ENCODE measurements around the gene PTPRK.
A peak's percentile ranks its signal among the peaks of the same experiment; 100 is the strongest.

Gene PTPRK

GRCh38 chr6:128118401-128118800, 402.0 kb downstream of the PTPRK start:
- FAIRE-seq: no peak

DNA sequence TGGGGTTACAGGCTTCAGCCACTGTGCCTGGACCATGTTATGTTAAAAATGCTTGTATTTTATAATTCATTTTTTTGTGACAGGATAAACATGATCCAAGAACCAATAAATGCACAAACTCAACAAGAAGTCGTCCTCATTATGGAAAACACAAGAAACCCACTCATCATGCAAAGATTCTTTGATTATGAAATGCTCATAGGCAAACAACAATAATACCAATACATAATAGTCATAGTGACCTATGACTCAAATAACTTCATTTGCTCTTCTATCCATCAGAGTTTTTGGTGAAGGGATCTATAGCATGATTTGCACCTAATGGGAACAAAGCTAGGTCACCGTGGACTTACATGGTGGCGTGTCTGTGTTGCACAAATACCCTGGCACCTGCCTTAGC, 402.5 kb downstream of the PTPRK start:
- FAIRE-seq: no peak

DNA sequence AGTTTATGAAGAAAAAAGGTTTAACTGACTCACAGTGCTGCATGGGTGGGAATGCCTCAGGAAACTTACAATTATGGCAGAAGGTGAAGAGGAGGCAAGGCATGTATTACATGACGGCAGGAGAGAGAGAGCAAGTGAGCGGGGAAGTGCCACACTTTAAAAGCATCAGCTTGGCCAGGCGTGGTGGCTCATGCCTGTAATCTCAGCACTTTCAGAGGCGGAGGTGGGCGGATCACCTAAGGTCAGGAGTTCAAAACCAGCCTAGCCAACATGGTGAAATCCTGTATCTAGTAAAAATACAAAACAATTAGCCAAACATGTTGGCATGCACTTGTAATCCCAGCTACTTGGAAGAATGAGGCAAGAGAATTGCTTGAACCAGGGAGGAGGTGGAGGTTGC, 406.2 kb downstream of the PTPRK start:
- FAIRE-seq: no peak

- FAIRE-seq: no peak
Observed at GRCh38 chr6:128112494-128112893, 407.9 kb downstream of the PTPRK start.

DNA sequence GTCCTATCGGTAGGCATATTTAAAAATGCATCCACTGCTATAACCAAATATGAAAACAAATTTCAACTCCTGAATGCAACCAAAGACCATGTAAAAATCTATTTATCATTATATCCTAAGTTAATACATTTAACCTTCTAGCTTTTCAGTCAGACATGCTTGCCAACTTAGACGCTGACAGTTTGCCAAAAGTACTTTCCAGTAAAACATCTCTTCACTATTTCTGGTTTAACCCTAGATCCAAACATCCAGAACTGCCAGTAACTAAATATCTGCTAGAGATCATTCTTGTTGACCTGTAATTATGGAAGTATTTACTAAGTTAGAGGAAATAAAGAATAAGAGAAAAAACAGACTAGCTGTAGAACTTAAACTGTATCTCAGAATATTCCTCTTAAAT, 409.3 kb downstream of the PTPRK start:
- FAIRE-seq: no peak

- no peak for FAIRE-seq
Observed at GRCh38 chr6:128107682-128108081, 412.7 kb downstream of the PTPRK start.

DNA sequence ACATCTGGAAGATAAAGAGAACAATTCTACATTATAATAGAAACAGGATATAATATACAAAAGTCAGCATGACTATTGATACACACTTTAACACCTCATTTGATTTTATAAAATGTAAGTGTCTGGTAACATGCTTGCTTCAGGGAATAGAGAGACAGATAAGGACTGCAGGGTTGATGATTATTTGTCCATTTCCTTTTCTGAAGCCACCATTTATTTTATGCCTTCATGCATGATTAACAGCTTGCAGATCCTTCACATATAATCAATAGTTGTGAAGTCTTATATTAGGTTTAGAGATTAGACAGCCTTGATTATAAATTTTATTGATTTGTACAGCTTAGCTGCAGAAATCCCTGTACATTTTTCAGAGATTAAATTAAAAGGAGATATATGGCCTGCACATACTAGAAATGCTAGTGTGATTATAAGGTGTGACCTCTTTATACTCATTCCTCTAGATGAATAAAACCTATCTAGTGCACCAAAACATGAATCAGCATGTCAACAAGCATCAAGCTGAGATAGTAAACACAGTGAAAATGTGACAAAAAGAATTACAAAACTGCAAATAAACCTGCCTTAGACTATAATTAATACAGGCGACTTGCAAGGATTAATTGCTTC, 420.7 kb downstream of the PTPRK start:
- peak; percentile 47 for FAIRE-seq

GRCh38 chr6:128098000-128098581, 422.3 kb downstream of the PTPRK start:
- FAIRE-seq: no peak

- FAIRE-seq: peak; percentile 80
Observed at GRCh38 chr6:128097009-128097408, 423.4 kb downstream of the PTPRK start.

- FAIRE-seq: no peak
Observed at GRCh38 chr6:128095362-128095761, 425.0 kb downstream of the PTPRK start.

DNA sequence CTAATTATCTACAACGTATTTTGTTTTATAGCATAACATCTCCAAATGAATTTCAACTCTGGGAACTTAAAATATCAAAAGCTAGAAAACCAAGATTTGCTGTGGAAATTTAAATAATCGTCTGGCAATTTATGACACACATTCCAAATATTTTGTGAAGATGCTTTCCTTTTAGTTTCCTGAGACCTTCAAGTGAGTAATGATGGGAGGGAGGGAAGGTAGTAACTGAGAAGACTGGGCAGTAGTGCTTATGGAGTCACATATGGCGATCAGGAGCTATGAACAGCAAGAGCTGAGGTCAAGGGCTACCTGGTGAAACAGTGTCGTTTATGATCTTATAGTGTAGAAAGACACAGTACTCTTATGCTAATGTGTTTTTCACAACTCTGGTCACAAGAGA, 441.4 kb downstream of the PTPRK start:
- FAIRE-seq: no peak

DNA sequence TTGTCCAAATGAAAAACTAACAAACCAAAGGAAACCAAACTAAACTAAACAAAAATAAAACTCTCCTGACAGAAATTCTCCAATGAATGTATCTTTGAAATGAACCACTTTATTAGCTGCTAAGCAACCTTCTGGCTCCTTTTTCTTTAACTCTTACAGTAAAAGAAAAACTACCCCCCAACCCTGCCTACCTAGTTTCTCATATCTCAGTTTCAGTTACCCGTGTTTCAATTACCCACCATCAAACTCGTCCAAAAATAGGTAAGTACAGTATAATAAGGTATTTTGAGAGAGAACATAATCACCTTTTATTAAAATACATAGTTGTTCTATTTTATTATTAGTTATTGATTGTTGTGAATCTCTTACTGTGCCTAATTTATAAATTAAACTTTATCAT, 442.1 kb downstream of the PTPRK start:
- FAIRE-seq: no peak

DNA sequence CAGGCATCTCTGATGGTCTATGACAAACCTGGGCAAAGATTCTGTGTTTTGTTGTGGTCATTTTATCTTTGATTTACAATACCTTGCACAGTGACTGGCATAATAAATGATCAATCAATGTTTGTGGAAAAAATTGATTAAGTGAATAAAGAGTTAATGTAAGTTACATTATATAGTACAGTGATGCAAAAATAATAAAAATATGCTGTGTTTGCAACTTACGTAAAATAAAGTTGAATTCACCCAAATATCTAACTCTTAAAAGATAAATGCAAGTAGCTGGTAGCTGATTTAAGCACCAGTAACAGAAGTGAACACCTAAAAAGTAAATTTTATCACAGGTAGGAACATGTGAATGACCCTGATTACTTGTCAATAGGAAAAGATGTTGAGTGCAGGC, 443.6 kb downstream of the PTPRK start:
- FAIRE-seq: no peak

GRCh38 chr6:128074567-128074966, 445.8 kb downstream of the PTPRK start:
- no peak for FAIRE-seq

GRCh38 chr6:128073389-128073788, 447.0 kb downstream of the PTPRK start:
- no peak for FAIRE-seq

DNA sequence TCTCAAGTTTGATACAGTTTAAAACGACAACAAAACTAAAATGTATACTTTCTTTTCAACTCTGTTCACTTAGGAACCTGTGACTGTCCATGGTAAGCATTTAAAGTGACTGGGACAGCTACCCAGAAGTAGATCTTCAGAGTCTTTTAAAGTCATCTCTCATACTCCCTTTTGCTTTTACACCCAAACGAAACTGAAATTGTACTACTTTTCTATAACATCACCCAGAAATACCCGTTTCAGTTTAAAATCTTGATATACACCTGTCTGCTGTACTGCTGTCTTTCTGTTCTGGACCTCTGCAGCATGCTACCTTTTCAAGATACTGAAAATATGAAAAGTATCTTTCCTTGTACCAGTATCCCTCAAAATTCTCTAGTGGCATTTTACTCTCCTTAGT, 449.2 kb downstream of the PTPRK start:
- no peak for FAIRE-seq

GRCh38 chr6:128070406-128070805, 450.0 kb downstream of the PTPRK start:
- FAIRE-seq: no peak

GRCh38 chr6:128069188-128069587, 451.2 kb downstream of the PTPRK start:
- FAIRE-seq: no peak

DNA sequence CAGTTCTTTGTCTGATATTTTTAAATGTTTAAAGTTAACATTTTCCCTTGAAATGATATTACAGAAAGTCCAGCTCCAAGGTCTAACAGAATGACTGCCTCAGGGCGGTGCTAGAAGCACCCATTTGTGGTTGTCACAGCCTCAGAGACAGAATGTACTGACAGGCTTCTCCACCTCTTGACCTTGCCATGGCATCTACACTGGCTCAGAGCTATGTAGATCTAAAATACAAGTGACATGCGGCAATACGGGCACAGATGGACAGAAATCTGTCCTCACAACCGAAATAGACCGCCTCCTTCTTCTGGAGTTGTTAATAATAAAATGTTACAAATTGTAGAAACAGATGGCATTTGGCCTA, 452.3 kb downstream of the PTPRK start:
- FAIRE-seq: no peak

GRCh38 chr6:128067446-128068118, 452.8 kb downstream of the PTPRK start:
- no peak for FAIRE-seq

- FAIRE-seq: no peak
Observed at GRCh38 chr6:128065072-128065471, 455.3 kb downstream of the PTPRK start.

DNA sequence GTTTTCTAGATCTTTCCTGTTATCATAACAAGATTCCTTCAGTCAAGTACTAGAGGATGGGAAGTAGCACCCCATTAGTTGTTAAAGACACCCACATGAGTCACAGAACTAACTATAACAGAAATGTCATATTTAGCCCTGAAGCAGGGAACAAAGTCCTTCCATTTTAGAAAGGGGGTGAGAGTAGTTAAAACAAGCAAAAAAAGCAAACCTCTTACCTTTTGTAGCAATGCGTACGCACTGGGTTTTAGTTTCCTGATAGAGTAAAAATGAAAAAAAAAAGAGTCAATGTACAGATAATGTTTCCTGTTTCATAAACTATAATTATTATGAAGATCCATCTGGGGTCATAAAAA, 455.9 kb downstream of the PTPRK start:
- FAIRE-seq: no peak

GRCh38 chr6:128063850-128064539, 456.4 kb downstream of the PTPRK start:
- no peak for FAIRE-seq

All from islet of Langerhans (tissue), 1 donor.